C4-2B (cell line): Measurements from ENCODE around the gene GNL1.

ENCODE experiments used
- CTCF ChIP-seq: fragments of 450-650 bp; conservative IDR thresholded peaks from 2 replicates; pipeline ENCODE4 v1.5.1; 2017; ENCODE audit warnings: mild to moderate bottlenecking
- ZFX ChIP-seq: fragments of 450-650 bp; IDR thresholded peaks from 2 replicates; pipeline ENCODE4 v1.6.1; 2017

GRCh38 chr6:30601436-30601814, 45.1 kb upstream of the GNL1 start:
- TF ChIP-seq CTCF (no peak), ZFX (no peak)
